ENCODE data around the gene TMEM138.

Gene TMEM138

GRCh38 chr11:61342207-61342803 lies 19.9 kb upstream of the TMEM138 start:
- Histone ChIP-seq H3K36me3 (ENCODE audit: control insufficient read depth, insufficient read depth, low read length) (peaks cover 23% of the 10 kb centered on the region), H3K4me1 (ENCODE audit: control insufficient read depth, insufficient read depth, low read length, poor library complexity, severe bottlenecking) (no peaks in the 10 kb centered on the region), H3K4me3 (ENCODE audit: extremely low read depth, insufficient read depth, low read length, poor library complexity, severe bottlenecking) (no peak overlapping the region), H3K9me3 (ENCODE audit: control insufficient read depth, low read length) (no peaks in the 10 kb centered on the region), H3K27ac (ENCODE audit: low read depth, low read length, severe bottlenecking) (no peak overlapping the region)
- WGBS, 2 experiments (ENCODE audit: insufficient coverage in 2 of 2), result 95 to 96% methylated on average over 19 to 20 of the region's 20 CpGs

- no peak overlapping the region for H3K27ac ChIP-seq (ENCODE audit: low read depth, low read length, severe bottlenecking)
- H3K36me3 ChIP-seq (ENCODE audit: control insufficient read depth, insufficient read depth, low read length), result peaks cover 22% of the 10 kb centered on the region
- WGBS, 2 experiments (ENCODE audit: insufficient coverage in 2 of 2), result 95% methylated on average over 19 to 22 of the region's 29 CpGs
- H3K4me3 ChIP-seq (ENCODE audit: extremely low read depth, insufficient read depth, low read length, poor library complexity, severe bottlenecking), result no peak overlapping the region
- H3K9me3 ChIP-seq (ENCODE audit: control insufficient read depth, low read length), result no peaks in the 10 kb centered on the region
- H3K4me1 ChIP-seq (ENCODE audit: control insufficient read depth, insufficient read depth, low read length, poor library complexity, severe bottlenecking), result no peaks in the 10 kb centered on the region
Observed at GRCh38 chr11:61343792-61344745, 18.1 kb upstream of the TMEM138 start.

GRCh38 chr11:61345170-61345610 lies 17.0 kb upstream of the TMEM138 start:
- Histone ChIP-seq H3K9me3 (ENCODE audit: control insufficient read depth, low read length) (no peaks in the 10 kb centered on the region), H3K27ac (ENCODE audit: low read depth, low read length, severe bottlenecking) (no peak overlapping the region), H3K4me3 (ENCODE audit: extremely low read depth, insufficient read depth, low read length, poor library complexity, severe bottlenecking) (no peak overlapping the region), H3K36me3 (ENCODE audit: control insufficient read depth, insufficient read depth, low read length) (peaks cover 31% of the 10 kb centered on the region), H3K4me1 (ENCODE audit: control insufficient read depth, insufficient read depth, low read length, poor library complexity, severe bottlenecking) (no peaks in the 10 kb centered on the region)
- WGBS, 2 experiments (ENCODE audit: insufficient coverage in 2 of 2), result 90 to 96% methylated on average over 3 of the region's 4 CpGs

DNA sequence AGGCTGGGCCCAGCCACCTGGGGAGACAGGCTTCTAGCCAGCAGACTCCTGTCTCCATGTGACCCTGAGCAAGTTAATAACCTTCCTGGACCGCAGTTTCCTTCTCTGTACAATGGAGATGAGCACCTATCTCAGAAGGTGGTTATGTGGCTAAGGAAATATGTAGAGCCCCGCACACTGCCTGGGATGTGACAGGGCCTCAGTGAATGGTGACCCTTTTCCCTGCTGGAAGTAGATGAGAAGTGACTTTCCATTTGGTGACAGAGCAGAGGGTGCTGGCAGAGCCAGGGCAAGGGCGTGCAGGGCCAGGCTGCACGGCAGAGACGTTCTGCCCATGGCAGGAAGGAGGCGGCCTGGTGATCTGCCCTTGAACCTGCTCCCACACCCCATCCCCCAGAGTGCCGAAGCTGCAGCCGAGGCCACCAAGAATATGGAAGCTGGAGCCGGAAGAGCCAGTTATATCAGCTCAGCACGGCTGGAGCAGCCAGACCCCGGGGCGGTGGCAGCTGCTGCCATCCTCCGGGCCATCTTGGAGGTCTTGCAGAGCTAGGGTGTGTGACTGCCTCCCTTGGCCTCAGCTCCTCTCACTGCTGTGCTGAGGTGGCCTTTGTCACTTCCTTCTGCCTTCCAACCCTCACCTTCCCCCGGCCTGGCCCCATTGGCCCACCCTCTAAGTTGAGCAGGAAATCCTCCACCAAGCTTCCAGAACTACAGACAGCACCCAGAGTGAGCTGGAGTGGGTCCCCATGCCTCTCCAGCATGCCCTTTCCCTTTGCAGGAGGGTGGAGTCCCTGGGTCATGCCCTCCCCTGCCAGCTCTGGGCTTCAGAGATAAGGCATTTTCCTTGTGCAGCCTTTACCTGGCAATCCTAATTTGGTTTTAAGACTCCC lies 16.0 kb upstream of the TMEM138 start:
- WGBS, 2 experiments (ENCODE audit: insufficient coverage in 2 of 2), result 93 to 96% methylated on average over 14 of the region's 14 CpGs
- H3K4me3 ChIP-seq (ENCODE audit: extremely low read depth, insufficient read depth, low read length, poor library complexity, severe bottlenecking), result no peak overlapping the region
- H3K4me1 ChIP-seq (ENCODE audit: control insufficient read depth, insufficient read depth, low read length, poor library complexity, severe bottlenecking), result no peaks in the 10 kb centered on the region
- H3K36me3 ChIP-seq (ENCODE audit: control insufficient read depth, insufficient read depth, low read length), result peaks cover 36% of the 10 kb centered on the region
- no peak overlapping the region for H3K27ac ChIP-seq (ENCODE audit: low read depth, low read length, severe bottlenecking)
- H3K9me3 ChIP-seq (ENCODE audit: control insufficient read depth, low read length), result no peaks in the 10 kb centered on the region

DNA sequence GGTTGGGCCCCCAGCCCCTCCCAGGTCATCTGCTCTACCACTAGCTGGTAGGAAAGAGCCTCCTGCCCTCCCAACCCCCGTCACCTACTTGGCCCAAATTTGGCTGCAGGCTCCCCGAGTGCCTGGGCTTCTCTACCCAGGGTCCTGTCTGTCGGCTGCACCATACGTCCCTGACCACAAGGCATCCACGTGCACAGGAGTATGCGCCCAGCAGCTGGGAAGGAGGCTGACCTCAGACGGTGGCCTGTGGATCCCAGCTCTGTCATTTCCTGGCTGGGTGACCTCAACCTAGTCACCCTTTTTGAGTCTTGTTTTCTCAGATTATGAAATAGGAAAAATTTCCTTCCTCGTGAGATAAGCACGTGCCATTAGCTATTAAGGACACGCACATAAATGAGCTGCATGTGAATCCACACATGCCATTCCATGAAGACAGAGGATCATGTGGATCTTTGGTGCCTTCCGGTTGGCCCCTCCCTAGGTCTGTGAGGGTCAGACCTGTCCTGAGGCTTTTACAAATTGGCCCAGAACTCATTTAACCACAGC lies 14.2 kb upstream of the TMEM138 start:
- Histone ChIP-seq H3K27ac (ENCODE audit: low read depth, low read length, severe bottlenecking) (no peak overlapping the region), H3K4me3 (ENCODE audit: extremely low read depth, insufficient read depth, low read length, poor library complexity, severe bottlenecking) (no peak overlapping the region), H3K4me1 (ENCODE audit: control insufficient read depth, insufficient read depth, low read length, poor library complexity, severe bottlenecking) (no peaks in the 10 kb centered on the region), H3K36me3 (ENCODE audit: control insufficient read depth, insufficient read depth, low read length) (peaks cover 37% of the 10 kb centered on the region), H3K9me3 (ENCODE audit: control insufficient read depth, low read length) (no peaks in the 10 kb centered on the region)
- 94 to 97% methylated on average over 10 to 11 of the region's 11 CpGs for WGBS, 2 experiments (ENCODE audit: insufficient coverage in 2 of 2)

DNA sequence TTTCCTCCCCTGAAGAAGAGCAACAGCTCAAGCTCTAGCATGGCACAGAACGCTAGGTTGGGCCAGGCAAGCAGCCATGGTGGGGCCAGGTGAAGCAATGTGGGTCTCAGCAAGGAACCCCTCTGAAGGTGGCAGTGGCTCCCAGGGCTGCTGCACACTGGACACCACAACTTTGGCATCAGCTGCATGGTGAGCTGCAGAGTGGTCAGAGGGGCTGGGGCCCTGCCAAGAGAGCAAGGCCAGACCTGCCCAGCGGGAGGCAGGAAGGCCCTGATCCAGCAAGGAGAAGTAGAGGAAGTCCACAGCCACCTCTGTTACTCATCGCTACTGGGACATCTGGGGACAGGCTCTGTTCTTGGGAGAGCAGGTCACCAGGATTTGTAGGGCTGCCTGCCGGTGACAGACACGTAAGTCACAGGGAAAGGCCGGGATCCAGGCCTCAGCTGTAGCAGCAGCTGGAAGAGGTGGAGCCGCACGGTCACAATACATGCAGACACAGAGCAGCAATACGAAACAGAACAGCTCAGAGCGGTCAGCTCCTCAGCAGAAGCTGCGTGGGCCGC lies 12.9 kb upstream of the TMEM138 start:
- no peak overlapping the region for H3K27ac ChIP-seq (ENCODE audit: low read depth, low read length, severe bottlenecking)

GRCh38 chr11:61349916-61350315 lies 12.3 kb upstream of the TMEM138 start:
- Histone ChIP-seq H3K36me3 (ENCODE audit: control insufficient read depth, insufficient read depth, low read length) (peaks cover 39% of the 10 kb centered on the region), H3K27ac (ENCODE audit: low read depth, low read length, severe bottlenecking) (no peak overlapping the region), H3K4me3 (ENCODE audit: extremely low read depth, insufficient read depth, low read length, poor library complexity, severe bottlenecking) (no peak overlapping the region), H3K4me1 (ENCODE audit: control insufficient read depth, insufficient read depth, low read length, poor library complexity, severe bottlenecking) (no peaks in the 10 kb centered on the region), H3K9me3 (ENCODE audit: control insufficient read depth, low read length) (no peaks in the 10 kb centered on the region)
- 92 to 93% methylated on average over 7 to 10 of the region's 10 CpGs for WGBS, 2 experiments (ENCODE audit: insufficient coverage in 2 of 2)

More for the DNA sequence above, 12.9 kb upstream of the TMEM138 start:
- WGBS, 2 experiments (ENCODE audit: insufficient coverage in 2 of 2), result 91 to 97% methylated on average over 10 to 11 of the region's 12 CpGs
- H3K36me3 ChIP-seq (ENCODE audit: control insufficient read depth, insufficient read depth, low read length), result peaks cover 39% of the 10 kb centered on the region
- no peaks in the 10 kb centered on the region for H3K4me1 ChIP-seq (ENCODE audit: control insufficient read depth, insufficient read depth, low read length, poor library complexity, severe bottlenecking)
- no peak overlapping the region for H3K4me3 ChIP-seq (ENCODE audit: extremely low read depth, insufficient read depth, low read length, poor library complexity, severe bottlenecking)
- H3K9me3 ChIP-seq (ENCODE audit: control insufficient read depth, low read length), result no peaks in the 10 kb centered on the region

- Histone ChIP-seq H3K4me1 (ENCODE audit: control insufficient read depth, insufficient read depth, low read length, poor library complexity, severe bottlenecking) (no peaks in the 10 kb centered on the region), H3K9me3 (ENCODE audit: control insufficient read depth, low read length) (no peaks in the 10 kb centered on the region), H3K4me3 (ENCODE audit: extremely low read depth, insufficient read depth, low read length, poor library complexity, severe bottlenecking) (no peak overlapping the region), H3K27ac (ENCODE audit: low read depth, low read length, severe bottlenecking) (no peak overlapping the region), H3K36me3 (ENCODE audit: control insufficient read depth, insufficient read depth, low read length) (peaks cover 39% of the 10 kb centered on the region)
- WGBS, 2 experiments (ENCODE audit: insufficient coverage in 2 of 2), result no CpG with 5 or more reads among the region's 1 CpG
Observed at GRCh38 chr11:61350336-61350735, 11.8 kb upstream of the TMEM138 start.

DNA sequence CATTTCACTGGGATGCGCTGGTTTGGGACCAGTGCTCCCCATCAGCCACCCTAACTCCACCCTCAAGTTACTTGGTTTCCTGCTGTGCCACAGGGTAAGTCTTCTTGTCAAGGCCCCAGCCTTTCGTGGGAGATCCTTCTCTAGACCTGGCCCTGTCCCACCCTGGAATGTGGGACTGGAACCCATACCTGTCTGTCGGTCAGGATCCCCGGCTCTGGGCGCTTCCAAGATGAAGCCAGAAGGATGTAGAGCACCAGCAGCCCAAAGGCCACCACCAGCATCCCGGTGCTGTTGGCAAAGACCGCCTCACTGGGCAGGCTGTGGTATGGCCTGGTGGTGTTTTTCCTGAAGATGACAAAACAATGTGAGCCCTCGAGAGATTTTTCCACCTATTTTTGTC lies 11.4 kb upstream of the TMEM138 start:
- 93 to 95% methylated on average over 5 to 8 of the region's 8 CpGs for WGBS, 2 experiments (ENCODE audit: insufficient coverage in 2 of 2)
- H3K9me3 ChIP-seq (ENCODE audit: control insufficient read depth, low read length), result no peaks in the 10 kb centered on the region
- no peaks in the 10 kb centered on the region for H3K4me1 ChIP-seq (ENCODE audit: control insufficient read depth, insufficient read depth, low read length, poor library complexity, severe bottlenecking)
- H3K27ac ChIP-seq (ENCODE audit: low read depth, low read length, severe bottlenecking), result no peak overlapping the region
- H3K36me3 ChIP-seq (ENCODE audit: control insufficient read depth, insufficient read depth, low read length), result peaks cover 37% of the 10 kb centered on the region
- H3K4me3 ChIP-seq (ENCODE audit: extremely low read depth, insufficient read depth, low read length, poor library complexity, severe bottlenecking), result no peak overlapping the region

DNA sequence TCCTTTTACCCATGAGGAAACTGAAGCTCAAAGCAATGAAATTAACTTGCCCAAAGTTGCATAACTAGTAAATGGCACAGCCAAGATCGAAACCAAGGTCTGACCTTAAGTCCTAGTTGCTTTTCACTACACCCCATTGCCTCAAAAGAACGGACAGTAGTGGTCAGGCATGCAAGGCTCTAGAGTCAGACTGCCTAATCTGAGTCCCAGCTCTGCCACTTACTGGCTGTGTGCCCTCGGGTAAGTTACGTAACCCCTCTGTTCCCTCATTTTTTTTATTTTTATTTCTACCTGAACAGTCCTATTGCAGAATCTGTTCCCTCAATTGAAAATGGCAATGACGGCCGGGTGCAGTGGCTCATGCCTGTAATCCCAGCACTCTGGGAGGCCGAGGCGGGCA lies 10.1 kb upstream of the TMEM138 start:
- H3K27ac ChIP-seq (ENCODE audit: low read depth, low read length, severe bottlenecking), result no peak overlapping the region
- peaks cover 35% of the 10 kb centered on the region for H3K36me3 ChIP-seq (ENCODE audit: control insufficient read depth, insufficient read depth, low read length)
- no peak overlapping the region for H3K4me3 ChIP-seq (ENCODE audit: extremely low read depth, insufficient read depth, low read length, poor library complexity, severe bottlenecking)
- H3K9me3 ChIP-seq (ENCODE audit: control insufficient read depth, low read length), result no peaks in the 10 kb centered on the region
- 81 to 87% methylated on average over 8 of the region's 8 CpGs for WGBS, 2 experiments (ENCODE audit: insufficient coverage in 2 of 2)
- no peaks in the 10 kb centered on the region for H3K4me1 ChIP-seq (ENCODE audit: control insufficient read depth, insufficient read depth, low read length, poor library complexity, severe bottlenecking)
